BE2C (cell line): ENCODE results near the gene SIGLEC7.

Experiments used
- DNase-seq: peaks from one replicate; pipeline ENCODE4 v3.0.0-alpha.2; 2020
- H3K27me3 ChIP-seq: fragments of 250-450 bp; sonication (Bioruptor Pico); 2 replicates; pipeline ENCODE4 v1.5.1; 2020; ENCODE audit warnings: mild to moderate bottlenecking
- H3K36me3 ChIP-seq: fragments of 250-450 bp; sonication (Bioruptor Pico); 2 replicates; pipeline ENCODE4 v1.5.1; 2020; ENCODE audit warnings: mild to moderate bottlenecking
- H3K4me1 ChIP-seq: fragments of 250-450 bp; sonication (Bioruptor Pico); 2 replicates; pipeline ENCODE4 v1.5.1; 2020
- H3K4me3 ChIP-seq: 2 replicates; pipeline ENCODE4 v1.5.1; 2011; ENCODE audit warnings: low read depth, low read length
- H3K9me3 ChIP-seq: fragments of 250-450 bp; sonication (Bioruptor Pico); 2 replicates; pipeline ENCODE4 v1.5.1; 2020
- TF ChIP-seq, protein P1 (sequence below): IDR thresholded peaks from 2 replicates; pipeline ENCODE4 v1.5.1; 2012; ENCODE audit warnings: mild to moderate bottlenecking, low read depth, low read length

SIGLEC7 gene

DNA sequence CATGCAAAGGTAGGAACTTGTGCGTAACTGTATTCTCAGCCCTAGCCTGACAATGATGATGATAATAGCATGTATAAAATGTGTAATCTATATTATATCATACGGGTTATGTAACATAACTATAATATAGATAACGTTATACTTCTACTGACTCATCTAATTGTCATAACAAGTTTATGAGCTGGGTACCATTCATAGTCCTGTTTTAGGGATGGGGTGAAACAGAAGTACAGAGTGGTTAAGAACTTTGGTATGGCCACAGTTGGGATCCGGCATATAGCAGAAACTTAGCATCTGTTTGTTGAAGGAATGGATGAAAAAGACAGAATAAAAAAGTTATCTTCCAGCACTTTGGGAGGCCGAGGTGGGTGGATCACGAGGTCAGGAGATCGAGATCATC lies 39.1 kb upstream of the SIGLEC7 start:
- H3K27me3 ChIP-seq, result no peaks in the 10 kb centered on the region
- no peaks in the 10 kb centered on the region for H3K4me1 ChIP-seq
- DNase-seq, result no peak
- H3K36me3 ChIP-seq, result peaks cover 14% of the 10 kb centered on the region
- H3K4me3 ChIP-seq, result no peak overlapping the region
- H3K9me3 ChIP-seq, result no peaks in the 10 kb centered on the region
- TF ChIP-seq, protein P1, sequence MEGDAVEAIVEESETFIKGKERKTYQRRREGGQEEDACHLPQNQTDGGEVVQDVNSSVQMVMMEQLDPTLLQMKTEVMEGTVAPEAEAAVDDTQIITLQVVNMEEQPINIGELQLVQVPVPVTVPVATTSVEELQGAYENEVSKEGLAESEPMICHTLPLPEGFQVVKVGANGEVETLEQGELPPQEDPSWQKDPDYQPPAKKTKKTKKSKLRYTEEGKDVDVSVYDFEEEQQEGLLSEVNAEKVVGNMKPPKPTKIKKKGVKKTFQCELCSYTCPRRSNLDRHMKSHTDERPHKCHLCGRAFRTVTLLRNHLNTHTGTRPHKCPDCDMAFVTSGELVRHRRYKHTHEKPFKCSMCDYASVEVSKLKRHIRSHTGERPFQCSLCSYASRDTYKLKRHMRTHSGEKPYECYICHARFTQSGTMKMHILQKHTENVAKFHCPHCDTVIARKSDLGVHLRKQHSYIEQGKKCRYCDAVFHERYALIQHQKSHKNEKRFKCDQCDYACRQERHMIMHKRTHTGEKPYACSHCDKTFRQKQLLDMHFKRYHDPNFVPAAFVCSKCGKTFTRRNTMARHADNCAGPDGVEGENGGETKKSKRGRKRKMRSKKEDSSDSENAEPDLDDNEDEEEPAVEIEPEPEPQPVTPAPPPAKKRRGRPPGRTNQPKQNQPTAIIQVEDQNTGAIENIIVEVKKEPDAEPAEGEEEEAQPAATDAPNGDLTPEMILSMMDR, result no peak

- peaks cover 14% of the 10 kb centered on the region for H3K36me3 ChIP-seq
- no peaks in the 10 kb centered on the region for H3K27me3 ChIP-seq
- TF ChIP-seq, protein P1, result no peak
- H3K4me3 ChIP-seq, result no peak overlapping the region
- H3K4me1 ChIP-seq, result no peaks in the 10 kb centered on the region
- H3K9me3 ChIP-seq, result no peaks in the 10 kb centered on the region
- no peak for DNase-seq
Measured at GRCh38 chr19:51103926-51104341, 38.2 kb upstream of the SIGLEC7 start.

DNA sequence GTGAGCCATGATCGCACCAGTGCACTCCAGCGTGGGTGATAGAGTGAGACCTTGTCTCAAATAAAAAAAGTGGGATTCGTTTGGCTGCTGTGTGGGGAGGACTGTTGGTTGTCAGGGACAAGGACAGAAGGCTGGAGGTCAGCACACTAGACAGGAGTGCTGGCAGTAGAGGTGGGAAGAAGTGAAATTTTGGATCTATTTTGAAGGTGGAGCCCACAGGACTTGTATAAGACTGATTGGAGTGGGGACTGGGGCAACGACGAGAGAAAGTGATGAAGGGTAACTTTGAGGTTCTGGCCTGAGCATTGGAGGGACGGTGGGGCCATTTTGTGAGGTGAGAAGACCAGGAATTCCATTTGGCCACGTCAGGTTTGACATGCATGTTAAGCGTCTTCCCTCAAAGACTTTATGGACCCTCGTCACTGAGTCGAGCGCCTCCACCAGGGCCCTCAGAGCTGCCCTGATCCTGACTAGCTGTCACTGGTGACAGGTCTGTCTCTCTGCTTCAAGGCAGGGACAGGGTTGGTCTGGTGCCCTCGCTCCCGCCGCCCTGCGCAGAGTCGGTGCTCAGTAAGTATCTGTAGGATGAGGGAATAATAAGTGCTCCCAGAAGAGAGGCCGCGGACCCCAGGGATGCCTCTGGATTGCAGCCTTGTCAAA lies 34.6 kb upstream of the SIGLEC7 start:
- TF ChIP-seq, protein P1, result peak; percentile 17
- no peak for DNase-seq
- peaks cover 7% of the 10 kb centered on the region; the same call in 1 of the 2 replicates for H3K27me3 ChIP-seq

DNA sequence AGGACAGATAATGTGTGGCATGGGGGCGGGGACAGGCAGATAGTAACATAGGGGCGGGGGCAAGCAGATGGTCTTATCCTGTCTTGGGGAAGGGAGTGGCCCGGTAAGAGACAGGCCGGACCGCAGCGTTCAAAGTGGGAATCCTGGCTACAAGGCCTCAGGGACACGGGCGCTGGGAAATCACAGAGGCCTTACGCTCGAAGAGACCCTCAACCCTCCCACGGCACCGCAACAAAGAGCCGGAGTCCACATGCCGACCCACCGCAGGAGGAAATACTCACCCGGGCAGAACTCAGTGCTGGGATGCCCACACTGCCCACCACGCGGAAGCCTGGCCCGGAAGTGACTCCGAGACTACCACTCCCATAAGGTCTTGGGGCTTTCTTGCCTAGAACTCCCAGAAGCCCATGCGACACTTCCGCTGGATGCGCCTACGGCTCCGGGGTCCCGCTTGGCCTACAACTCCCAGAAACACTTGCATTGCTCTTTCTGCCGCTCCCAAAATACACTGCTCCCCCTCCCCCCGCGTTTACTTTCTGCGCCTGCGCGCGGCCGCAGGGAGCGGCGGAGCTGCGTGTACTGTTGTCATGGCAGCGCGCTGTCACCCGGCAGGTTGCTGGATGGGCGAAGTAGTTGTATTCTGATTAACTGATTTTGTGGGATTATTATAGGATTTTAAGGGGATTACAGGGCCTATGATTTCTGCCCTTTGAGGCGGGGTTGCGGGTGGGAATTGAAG lies 33.9 kb upstream of the SIGLEC7 start, which contains the start of gene CTU1:
Gene CTU1, minus strand, starts transcription at position 344 of the 739 bp plus-strand sequence. CDS start 3,840 bp downstream, outside the sequence.
- H3K27me3 ChIP-seq, result peaks cover 14% of the 10 kb centered on the region
- no peaks in the 10 kb centered on the region for H3K4me1 ChIP-seq
- TF ChIP-seq, protein P1, result no peak

More for the DNA sequence above, 34.6 kb upstream of the SIGLEC7 start:
- H3K9me3 ChIP-seq, result no peaks in the 10 kb centered on the region
- peak overlapping the region; percentile 85 for H3K4me3 ChIP-seq
- peaks cover 7% of the 10 kb centered on the region for H3K36me3 ChIP-seq
- H3K4me1 ChIP-seq, result no peaks in the 10 kb centered on the region

GRCh38 chr19:51108805-51109146 lies 33.3 kb upstream of the SIGLEC7 start:
- Histone ChIP-seq H3K36me3 (no peaks in the 10 kb centered on the region), H3K4me3 (peak overlapping the region; percentile 85), H3K9me3 (no peaks in the 10 kb centered on the region), H3K4me1 (no peaks in the 10 kb centered on the region), H3K27me3 (peaks cover 19% of the 10 kb centered on the region)
- no peak for DNase-seq
- TF ChIP-seq, protein P1, result no peak

More for the DNA sequence above, 33.9 kb upstream of the SIGLEC7 start, which contains the start of gene CTU1:
- peak; percentile 98 for DNase-seq
- peak within 1 kb of the TSS; percentile 85 for H3K4me3 ChIP-seq
- H3K36me3 ChIP-seq, result peaks cover under 1% of the 10 kb centered on the region; the same call in 1 of the 2 replicates
- no peaks in the 10 kb centered on the region for H3K9me3 ChIP-seq

DNA sequence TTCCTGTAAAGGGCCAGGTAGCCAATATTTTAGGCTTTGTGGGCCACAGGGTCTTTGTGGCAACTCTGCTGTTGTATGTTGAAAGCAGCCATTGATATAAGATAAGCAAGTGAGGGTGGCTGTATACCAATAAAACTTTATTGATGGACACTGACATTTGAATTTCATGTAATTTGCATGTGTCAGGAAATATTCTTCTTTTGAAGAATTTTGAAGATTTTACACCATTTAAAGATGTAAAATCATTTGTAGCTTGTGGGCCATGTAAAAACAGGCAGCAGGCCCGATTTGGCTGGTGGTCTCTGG lies 31.5 kb upstream of the SIGLEC7 start:
- no peak for DNase-seq
- Histone ChIP-seq H3K27me3 (peaks cover 33% of the 10 kb centered on the region), H3K4me3 (no peak overlapping the region), H3K36me3 (no peaks in the 10 kb centered on the region), H3K4me1 (no peaks in the 10 kb centered on the region), H3K9me3 (no peaks in the 10 kb centered on the region)
- TF ChIP-seq, protein P1, result no peak
